Esophagus muscularis mucosa (tissue), 4 donors: ENCODE measurements around the gene APOL4. TPM values are rescaled to one million over a fixed set of nuclear protein-coding genes. Genes with fewer than 3 reads are reported as not detected.

Experiments
- DNase-seq: peaks from one replicate; pipeline ENCODE4 v3.0.0-alpha.2; 2017; ENCODE audit errors: extremely low spot score
- H3K27ac ChIP-seq, 4 donors: fragments of 200-600 bp; sonication (generic); replicated peaks in 1 of 4; 1 replicate in 3 of 4; 2 replicates in 1 of 4; pipeline ENCODE4 v1.5.1; 2016 to 2019; ENCODE audit warnings: mild to moderate bottlenecking in 1 of 4
- H3K27me3 ChIP-seq, 4 donors: fragments of 200-600 bp; sonication (generic); one replicate each; pipeline versions ENCODE4 v1.5.1 to v1.6.0; 2016 to 2019
- H3K36me3 ChIP-seq, 4 donors: fragments of 200-600 bp; sonication (generic); one replicate each; pipeline ENCODE4 v1.5.1; 2016 to 2019
- H3K4me1 ChIP-seq, 4 donors: fragments of 200-600 bp; sonication (generic); one replicate each; pipeline ENCODE4 v1.5.1; 2016 to 2019
- H3K4me3 ChIP-seq, 4 donors: fragments of 200-600 bp; sonication (generic); 1 replicate in 2 of 4; 2 replicates in 2 of 4; pipeline ENCODE4 v1.5.1; 2016 to 2019; ENCODE audit warnings: mild to moderate bottlenecking in 4 of 4, moderate library complexity in 1 of 4
- H3K9me3 ChIP-seq, 4 donors: fragments of 200-600 bp; sonication (generic); 1 replicate in 3 of 4; 2 replicates in 1 of 4; pipeline ENCODE4 v1.5.1; 2016 to 2019
- CTCF ChIP-seq, 3 experiments: fragments of 200-600 bp in 2 of 3; fragments of 450-650 bp in 1 of 3; sonication (generic) in 2 of 3; IDR thresholded peaks; one replicate each; pipeline ENCODE4 v1.5.1; 2017 to 2019; ENCODE audit warnings: antibody characterized with exemption in 3 of 3, mild to moderate bottlenecking in 2 of 3, moderate library complexity in 1 of 3
- EP300 ChIP-seq: sonication (generic); formaldehyde crosslinking; IDR thresholded peaks from one replicate; pipeline ENCODE4 v1.6.1; 2017; ENCODE audit warnings: antibody characterized with exemption
- POLR2A ChIP-seq: fragments of 450-650 bp; IDR thresholded peaks from one replicate; pipeline ENCODE4 v1.6.1; 2017; ENCODE audit warnings: antibody characterized with exemption, moderate library complexity, mild to moderate bottlenecking, low read depth
- POLR2AphosphoS5 ChIP-seq, 2 donors: sonication (generic); formaldehyde crosslinking; IDR thresholded peaks; one replicate each; pipeline ENCODE4 v1.6.1; 2017; ENCODE audit warnings: antibody characterized with exemption in 2 of 2
- WGBS: methylation state at CpG from one replicate; pipeline ENCODE4 v1.1.5; 2018; 5-methylcytosine and 5-hydroxymethylcytosine counted together
- intact Hi-C: fragments of 100-400 bp; cut with DNase I; formaldehyde crosslinking; loops from one replicate; pipeline ENCODE4 v1.15.1; 2023
- total RNA-seq, 4 donors: library from RNA; depleted of rRNA; stranded (reverse); fragments of >200 nt; gene quantifications; one replicate each; pipeline versions ENCODE4 v1.1.0 to v1.2.1, GENCODE V29; 2016

Gene APOL4
- total RNA-seq, 4 donors from 2014 or later, result 0.19 to 24.7 (median 1.6) TPM

- WGBS, result 5% methylated on average over 5 of the region's 5 CpGs
- no peak for DNase-seq
- no peak for TF ChIP-seq CTCF (IDR thresholded peaks at IDR 0.05)
- TF ChIP-seq POLR2AphosphoS5 (IDR thresholded peaks at IDR 0.05), result no peak
- TF ChIP-seq EP300, result no peak
- TF ChIP-seq POLR2A, result no peak
- Histone ChIP-seq H3K4me1 (peaks cover 36 to 61% (median 57%) of the 10 kb centered on the region in 4 donors), H3K9me3 (no peaks in the 10 kb centered on the region), H3K4me3 (peak overlapping the region; percentile 60 to 70 (median 60)), H3K27me3 (no peaks in the 10 kb centered on the region), H3K36me3 (peaks cover 0 to 6% (median 1%) of the 10 kb centered on the region in 4 donors), H3K27ac (peak overlapping the region; percentile 85 to 90 (median 88))
- intact Hi-C loops, result loop anchor here (5.0 kb wide), 1 partner anchor 41 kb away; no protein-coding TSS in a partner anchor
Observed at GRCh38 chr22:36238373-36239149, 37.0 kb upstream of the APOL4 start.

- DNase-seq, result no peak
- Histone ChIP-seq H3K9me3 (no peaks in the 10 kb centered on the region), H3K4me3 (peak overlapping the region; percentile 60 to 70 (median 60)), H3K4me1 (peaks cover 33 to 66% (median 54%) of the 10 kb centered on the region in 4 donors), H3K27ac (peak overlapping the region; percentile 85 to 90 (median 88)), H3K36me3 (peaks cover 6 to 15% (median 9%) of the 10 kb centered on the region in 4 donors), H3K27me3 (no peaks in the 10 kb centered on the region)
- 59% methylated on average over 12 of the region's 12 CpGs for WGBS
- no peak for TF ChIP-seq EP300
- no peak for TF ChIP-seq CTCF (IDR thresholded peaks at IDR 0.05)
- TF ChIP-seq POLR2AphosphoS5 (IDR thresholded peaks at IDR 0.05), result no peak
- no peak for TF ChIP-seq POLR2A
- intact Hi-C loops, result loop anchor here (5.0 kb wide), 1 partner anchor 40 kb away; no protein-coding TSS in a partner anchor
Observed at GRCh38 chr22:36237462-36238372, 36.1 kb upstream of the APOL4 start.

GRCh38 chr22:36236388-36237319 lies 35.0 kb upstream of the APOL4 start:
- Histone ChIP-seq H3K9me3 (no peaks in the 10 kb centered on the region), H3K4me1 (peaks cover 33 to 69% (median 54%) of the 10 kb centered on the region in 4 donors), H3K4me3 (peak overlapping the region; percentile 60 to 70 (median 60)), H3K27me3 (no peaks in the 10 kb centered on the region), H3K36me3 (peaks cover 13 to 25% (median 20%) of the 10 kb centered on the region in 4 donors), H3K27ac (peak overlapping the region; percentile 85 to 90 (median 88))
- DNase-seq, result no peak
- TF ChIP-seq CTCF (IDR thresholded peaks at IDR 0.05) (no peak), POLR2A (no peak), POLR2AphosphoS5 (IDR thresholded peaks at IDR 0.05) (no peak), EP300 (no peak)
- intact Hi-C loops, result loop anchor here (5.0 kb wide), 1 partner anchor 39 kb away; no protein-coding TSS in a partner anchor
- WGBS, result 90% methylated on average over 14 of the region's 14 CpGs

- no peak overlapping the region for H3K4me3 ChIP-seq
- TF ChIP-seq POLR2A (no peak), POLR2AphosphoS5 (IDR thresholded peaks at IDR 0.05) (no peak), EP300 (no peak), CTCF (IDR thresholded peaks at IDR 0.05) (no peak)
- peaks cover 33 to 69% (median 54%) of the 10 kb centered on the region in 4 donors for H3K4me1 ChIP-seq
- 83% methylated on average over 3 of the region's 3 CpGs for WGBS
- no peak for DNase-seq
- H3K27me3 ChIP-seq, result no peaks in the 10 kb centered on the region
- H3K36me3 ChIP-seq, result peaks cover 20 to 36% (median 30%) of the 10 kb centered on the region in 4 donors
- no peaks in the 10 kb centered on the region for H3K9me3 ChIP-seq
- intact Hi-C loops, result loop anchor here (5.0 kb wide), 1 partner anchor 38 kb away; no protein-coding TSS in a partner anchor
- H3K27ac ChIP-seq, result no peak overlapping the region
Observed at GRCh38 chr22:36235585-36235984, 34.0 kb upstream of the APOL4 start.
